Stimulated activated CD4-positive, alpha-beta T cell treated with anti-CD3 and anti-CD28 coated beads, Interleukin-1b, Interleukin-23, amount 100 ng/mL, for 24 hours (primary cell): ENCODE data around the gene RNASE12.
"Not testable (repeated sequence)": the region's sequence is repeated elsewhere in the genome, so short reads cannot be mapped to it uniquely, and the experiment has no call there.

Source experiments
- DNase-seq, 4 experiments: peaks; one replicate each; pipeline ENCODE4 v3.0.0-alpha.2; 2020; ENCODE audit warnings: low read depth in 4 of 4, low spot score in 1 of 4

RNASE12 gene

GRCh38 chr14:20614038-20614840, 23.1 kb upstream of the RNASE12 start:
- DNase-seq, result no peak

GRCh38 chr14:20613094-20614037, 22.2 kb upstream of the RNASE12 start:
- DNase-seq, result peak; percentile 58 to 83 (median 79)

- no peak for DNase-seq
Measured at GRCh38 chr14:20612403-20612802, 21.2 kb upstream of the RNASE12 start.

- DNase-seq, result no peak
Measured at GRCh38 chr14:20611277-20611676, 20.1 kb upstream of the RNASE12 start.

GRCh38 chr14:20610002-20610765, 19.0 kb upstream of the RNASE12 start:
- peak in 3 of 4 experiments; percentile 69 to 78 (median 70) for DNase-seq

GRCh38 chr14:20609215-20610001, 18.2 kb upstream of the RNASE12 start:
- DNase-seq, result no peak

- no peak for DNase-seq
Measured at GRCh38 chr14:20608383-20609110, 17.4 kb upstream of the RNASE12 start.

GRCh38 chr14:20607617-20608016, 16.4 kb upstream of the RNASE12 start:
- no peak for DNase-seq

- no peak for DNase-seq
Measured at GRCh38 chr14:20606902-20607242, 15.7 kb upstream of the RNASE12 start.

- no peak for DNase-seq
Measured at GRCh38 chr14:20606190-20606901, 15.2 kb upstream of the RNASE12 start.

- DNase-seq, result no peak
Measured at GRCh38 chr14:20603813-20604690, 12.9 kb upstream of the RNASE12 start.

GRCh38 chr14:20602583-20602982, 11.4 kb upstream of the RNASE12 start:
- no peak for DNase-seq

- DNase-seq, result no peak
Measured at GRCh38 chr14:20601522-20601921, 10.3 kb upstream of the RNASE12 start.

- DNase-seq, result no peak
Measured at GRCh38 chr14:20597108-20597507, 5.9 kb upstream of the RNASE12 start.

GRCh38 chr14:20595726-20596125, 4.5 kb upstream of the RNASE12 start:
- DNase-seq, result not testable (repeated sequence)

GRCh38 chr14:20592574-20592973, 1.4 kb upstream of the RNASE12 start:
- DNase-seq, result no peak

- no peak for DNase-seq
Measured at GRCh38 chr14:20587489-20588154, 3.6 kb downstream of the RNASE12 start, which contains the start of gene RNASE11. TSS of gene RNASE11 (minus strand) at chr14:20588001.

- DNase-seq, result no peak
Measured at GRCh38 chr14:20583908-20584307, 7.3 kb downstream of the RNASE12 start.
